Fibroblast of skin of right biceps (primary cell): ENCODE results near the gene HSPA1A.
"Not testable (repeated sequence)": the region's sequence is repeated elsewhere in the genome, so short reads cannot be mapped to it uniquely, and the experiment has no call there.

Experiments
- DNase-seq: peaks from one replicate; pipeline ENCODE4 v3.0.0-alpha.2; 2013

Gene HSPA1A

DNA sequence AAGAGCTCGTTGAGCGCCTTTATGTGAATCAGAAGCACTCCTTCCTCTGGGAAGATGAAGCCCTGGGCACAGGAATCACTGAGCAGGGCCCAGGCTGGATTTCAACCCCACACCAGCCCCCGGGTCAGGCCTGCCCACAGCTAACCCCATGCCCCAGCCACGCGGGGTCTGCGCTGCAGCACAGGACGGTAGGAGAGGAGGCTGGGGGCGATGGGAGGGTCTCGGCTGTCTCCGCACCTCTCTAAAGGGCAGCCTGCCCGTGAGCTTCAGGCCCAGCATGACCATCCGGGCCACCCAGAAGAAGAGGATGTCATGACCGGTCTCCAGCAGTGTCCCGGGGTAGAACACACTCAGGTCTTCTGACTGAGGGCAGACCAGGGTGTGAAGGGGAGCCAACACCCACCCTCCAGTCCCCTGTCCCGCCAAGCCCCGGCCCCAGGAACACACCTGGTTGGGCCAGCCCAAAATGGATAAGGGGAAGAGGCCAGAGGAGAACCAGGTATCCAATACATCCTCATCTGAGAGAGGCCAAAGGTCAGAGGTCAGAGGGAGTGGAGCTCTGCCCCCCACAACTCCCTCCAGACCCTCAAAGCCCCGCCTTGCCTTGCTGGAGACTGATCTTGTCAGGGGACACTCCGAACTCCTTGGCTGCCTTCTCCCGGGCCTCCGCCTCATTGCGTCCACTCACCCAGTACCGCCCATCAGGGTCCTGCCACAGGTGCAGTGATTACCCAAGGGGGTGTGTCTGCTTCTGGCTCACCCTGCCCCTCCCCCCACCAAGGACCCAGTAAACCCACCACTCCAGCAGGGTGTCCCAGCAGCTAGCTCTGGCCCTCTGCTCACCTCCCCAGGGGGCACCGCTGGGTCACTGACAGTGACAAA, 33.9 kb upstream of the HSPA1A start:
- DNase-seq, result no peak

DNA sequence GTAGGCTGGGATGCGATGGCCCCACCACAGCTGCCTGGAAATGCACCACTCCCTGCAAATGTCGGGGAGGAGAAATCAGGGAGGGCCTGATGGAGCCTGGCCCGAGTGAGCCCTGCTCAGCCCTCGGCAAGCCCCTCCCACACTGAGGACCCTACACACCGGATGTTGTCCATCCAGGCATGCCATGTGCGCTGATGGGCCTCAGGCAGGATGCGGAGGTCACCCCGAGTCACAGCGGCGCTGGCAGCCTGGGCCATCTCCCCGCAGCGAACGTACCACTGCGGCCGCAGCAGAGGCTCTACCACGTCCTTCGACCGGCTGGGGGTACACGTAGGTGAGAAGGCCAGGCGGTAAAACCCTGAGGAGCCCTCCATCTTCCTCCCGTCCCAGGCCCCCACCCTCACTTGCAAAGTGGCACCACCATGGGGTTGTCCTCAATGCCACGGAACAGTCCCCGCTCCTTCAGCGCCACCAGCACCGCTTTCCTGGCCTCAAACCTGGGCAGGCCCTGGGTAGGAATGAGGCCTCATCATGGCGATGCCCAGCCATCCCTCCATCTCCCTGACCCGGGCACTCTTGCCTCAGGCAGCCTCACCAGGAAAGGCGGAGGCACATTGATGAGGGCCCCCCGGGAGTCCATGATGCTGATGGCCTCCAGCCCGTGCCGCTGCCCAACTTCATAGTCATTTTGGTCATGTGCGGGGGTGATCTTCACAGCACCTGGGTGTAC, 33.1 kb upstream of the HSPA1A start:
- DNase-seq, result no peak

DNA sequence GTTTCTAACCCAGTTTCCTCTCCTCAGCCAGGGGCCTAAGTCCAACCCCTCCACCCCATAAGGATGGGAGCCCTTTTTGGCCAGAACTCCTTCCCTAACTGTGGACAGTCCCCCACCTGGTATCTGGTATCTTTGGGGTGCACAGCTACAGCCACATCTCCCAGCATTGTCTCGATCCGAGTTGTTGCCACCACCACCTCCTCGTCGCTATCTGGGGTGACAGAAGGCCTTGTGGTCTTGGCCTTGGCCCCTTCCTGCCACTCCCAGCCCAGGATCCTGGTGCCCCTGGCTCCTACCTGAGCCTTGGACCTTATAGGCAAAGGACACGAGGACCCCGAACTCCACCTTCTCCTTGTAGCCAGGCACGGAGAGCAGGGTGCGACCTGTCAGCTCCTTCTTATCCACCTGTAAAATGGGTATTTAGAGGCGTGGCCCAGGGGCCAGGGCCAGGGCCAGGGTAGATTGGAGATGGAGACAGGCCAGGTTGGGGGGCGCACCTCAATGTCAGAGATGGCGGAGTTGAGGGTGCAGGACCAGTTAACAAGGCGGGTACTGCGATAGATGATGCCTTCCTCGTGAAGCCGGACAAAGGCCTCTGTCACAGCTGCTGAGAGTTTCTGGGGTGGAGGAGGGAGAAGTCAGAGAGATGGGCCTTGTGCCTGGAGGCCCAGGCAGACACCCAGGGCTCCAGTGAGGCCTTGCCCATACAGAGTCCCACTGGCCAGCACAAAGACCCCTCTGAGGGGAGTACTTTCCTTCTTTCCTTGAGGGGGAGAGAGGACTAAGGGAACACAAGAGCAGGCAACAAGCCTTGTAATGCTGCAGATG, 31.0 kb upstream of the HSPA1A start:
- no peak for DNase-seq

DNA sequence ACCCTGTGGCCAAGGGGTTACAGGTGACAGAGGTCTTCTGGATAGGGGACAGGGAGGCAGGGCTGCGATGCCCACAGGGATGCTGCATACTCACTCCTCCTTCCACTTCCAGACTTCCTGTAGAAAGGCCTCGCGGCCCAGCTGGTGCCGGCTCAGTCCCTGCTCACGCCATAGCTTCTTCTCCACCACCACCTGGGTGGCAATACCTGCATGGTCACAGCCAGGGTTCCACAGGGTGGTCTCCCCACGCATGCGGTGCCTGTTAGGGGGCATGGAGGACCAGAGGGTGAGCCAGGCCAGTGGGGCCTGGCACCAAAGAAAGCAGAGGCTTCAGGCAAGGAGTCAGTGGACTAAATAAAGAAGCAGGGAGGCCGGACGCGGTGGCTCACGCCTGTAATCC, 29.9 kb upstream of the HSPA1A start:
- DNase-seq, result no peak

DNA sequence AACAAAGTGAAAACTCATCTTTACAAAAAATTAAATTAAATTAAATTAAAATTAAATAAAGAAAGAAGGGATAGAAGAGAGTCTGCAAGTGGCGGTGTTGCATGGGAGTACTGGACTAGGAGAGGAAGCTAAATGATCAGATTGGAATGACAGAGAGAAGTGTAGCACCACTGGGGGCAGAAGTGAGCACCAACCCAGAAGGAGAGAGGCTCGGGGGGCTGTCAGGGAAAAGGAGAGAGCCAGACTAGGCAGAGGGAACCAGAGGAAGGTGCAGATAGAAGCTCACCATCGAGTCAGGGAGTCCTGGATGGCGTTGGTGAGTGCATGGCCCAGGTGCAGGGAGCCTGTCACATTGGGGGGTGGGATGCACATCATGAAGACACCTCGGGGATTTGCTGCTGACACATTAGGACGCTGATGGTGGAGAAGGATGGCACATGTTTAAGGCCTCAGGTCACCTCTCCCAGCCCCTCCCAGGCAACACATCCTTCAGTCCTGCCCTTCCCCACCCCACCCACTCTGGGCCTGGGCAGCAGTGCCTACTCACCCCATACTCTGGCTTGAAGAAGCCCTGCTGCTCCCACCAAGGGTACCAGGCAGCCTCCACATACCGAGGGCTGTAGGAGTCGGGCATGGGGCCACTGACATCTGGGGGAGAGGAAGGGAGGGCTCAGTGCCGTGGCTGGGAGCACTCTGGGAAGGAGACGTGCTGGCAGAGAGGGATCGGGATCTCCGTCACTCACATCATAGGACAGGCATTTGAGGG, 23.8 kb upstream of the HSPA1A start:
- peak; percentile 55 for DNase-seq

DNA sequence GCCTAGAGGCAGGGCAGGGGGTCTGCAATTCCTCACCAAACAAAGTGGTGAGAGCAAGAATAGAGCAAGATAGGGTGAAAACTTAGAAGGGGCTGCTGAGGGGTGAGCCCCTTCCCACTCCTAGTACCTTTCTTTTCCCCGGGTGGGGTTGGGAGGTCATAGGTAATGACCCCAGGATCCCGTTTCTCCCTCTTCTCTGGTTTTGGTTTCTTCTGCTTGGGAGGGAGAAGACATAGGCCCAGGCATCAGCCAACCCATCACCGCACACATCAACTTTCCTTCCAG, 23.3 kb upstream of the HSPA1A start:
- DNase-seq, result no peak

DNA sequence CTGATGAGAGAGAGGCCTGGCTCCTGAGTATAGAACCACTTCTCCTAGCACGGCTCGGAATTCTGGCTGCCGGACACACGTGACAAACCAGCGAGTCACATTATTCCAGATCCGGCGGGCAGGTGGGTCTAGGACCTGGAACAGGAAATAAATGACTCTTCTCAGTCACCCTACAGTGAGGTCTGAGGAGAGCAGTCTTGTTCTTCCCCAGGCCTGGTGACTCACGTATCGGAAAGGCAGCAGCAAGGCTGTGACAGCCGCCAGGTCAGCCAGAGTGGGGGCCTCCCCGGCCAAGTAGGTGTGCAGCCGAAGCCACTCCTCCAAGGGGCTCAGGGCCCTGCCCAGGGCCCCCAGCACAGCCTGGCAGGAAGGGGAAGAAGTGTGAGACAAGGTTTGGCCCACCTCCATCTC, 22.6 kb upstream of the HSPA1A start:
- peak; percentile 53 for DNase-seq

DNA sequence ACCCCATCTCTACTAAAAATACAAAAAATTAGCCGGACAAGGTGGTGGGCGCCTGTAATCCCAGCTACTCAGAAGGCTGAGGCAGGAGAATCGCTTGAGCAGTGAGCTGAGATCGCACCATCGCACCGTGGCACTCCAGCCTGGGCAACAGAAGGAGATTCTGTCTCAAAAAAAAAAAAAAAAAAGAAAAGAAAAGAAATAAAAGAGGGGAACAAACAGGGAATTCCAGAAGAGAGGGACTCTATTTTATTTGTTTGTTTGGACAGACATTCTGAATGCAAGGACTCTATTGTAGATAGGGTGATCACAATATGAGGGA, 21.5 kb upstream of the HSPA1A start:
- DNase-seq, result not testable (repeated sequence)

DNA sequence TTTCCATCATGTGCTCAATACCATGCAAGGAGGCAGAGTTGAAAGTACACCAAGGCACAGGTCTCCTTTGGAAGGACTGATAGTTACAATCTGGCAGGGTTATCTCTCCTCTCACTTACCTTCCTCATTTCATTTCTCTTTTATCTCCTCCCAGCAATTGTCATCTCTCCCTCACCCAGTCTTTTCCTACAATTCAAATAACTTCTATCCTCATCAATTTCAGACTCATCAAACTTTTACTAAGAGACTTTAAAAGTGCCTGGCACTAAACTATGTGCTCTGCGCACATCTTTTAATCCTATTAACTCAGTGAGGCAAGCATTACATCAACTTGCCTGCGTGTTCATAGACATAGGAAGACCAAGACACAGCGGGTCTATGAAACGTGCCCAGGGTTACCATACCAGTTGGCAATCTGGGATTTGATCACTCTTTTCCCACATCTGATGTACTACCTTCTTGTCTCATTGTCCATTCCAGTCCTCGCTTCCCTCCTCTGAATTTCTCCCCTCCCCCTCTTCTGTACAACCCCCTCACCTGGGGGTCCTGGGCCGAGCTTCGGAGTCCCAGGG, 21.0 kb upstream of the HSPA1A start:
- peak; percentile 44 for DNase-seq

DNA sequence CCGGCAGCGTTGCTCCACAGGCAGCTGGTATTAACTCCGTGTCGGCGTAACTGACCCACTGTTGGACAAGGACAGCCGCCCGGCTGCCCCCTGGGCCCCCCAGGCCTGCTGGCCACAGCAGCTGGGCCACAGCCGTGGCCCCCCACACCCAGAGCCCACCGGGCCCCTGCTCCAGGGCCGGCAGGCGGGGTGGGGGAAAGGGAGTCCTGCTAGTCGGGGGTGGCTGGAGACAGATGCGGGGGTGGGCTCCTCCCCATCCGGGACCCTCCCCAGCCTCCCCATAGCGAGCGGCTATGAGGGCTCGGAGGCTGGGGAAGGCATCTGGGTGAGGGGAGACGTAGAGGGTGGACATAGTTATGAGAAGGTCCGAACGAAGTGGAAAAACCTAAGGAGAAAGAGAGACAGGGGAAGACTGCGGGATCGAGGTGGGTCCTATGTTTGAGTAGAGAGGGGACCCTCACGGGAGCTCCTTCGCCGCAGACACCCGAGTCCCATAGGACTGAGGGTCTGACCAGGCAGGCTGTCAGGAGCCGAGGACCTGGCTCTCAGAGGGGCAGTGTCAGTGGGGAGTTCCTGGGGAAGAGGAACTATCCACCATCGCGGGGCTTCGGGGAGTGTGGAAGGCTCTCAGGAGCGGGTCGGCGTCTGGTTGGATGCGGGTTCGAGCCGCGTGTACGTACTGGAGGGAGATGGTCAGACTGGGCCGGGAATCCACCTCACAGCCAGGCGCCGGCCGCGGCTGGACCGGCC, 20.3 kb upstream of the HSPA1A start:
- no peak for DNase-seq

DNA sequence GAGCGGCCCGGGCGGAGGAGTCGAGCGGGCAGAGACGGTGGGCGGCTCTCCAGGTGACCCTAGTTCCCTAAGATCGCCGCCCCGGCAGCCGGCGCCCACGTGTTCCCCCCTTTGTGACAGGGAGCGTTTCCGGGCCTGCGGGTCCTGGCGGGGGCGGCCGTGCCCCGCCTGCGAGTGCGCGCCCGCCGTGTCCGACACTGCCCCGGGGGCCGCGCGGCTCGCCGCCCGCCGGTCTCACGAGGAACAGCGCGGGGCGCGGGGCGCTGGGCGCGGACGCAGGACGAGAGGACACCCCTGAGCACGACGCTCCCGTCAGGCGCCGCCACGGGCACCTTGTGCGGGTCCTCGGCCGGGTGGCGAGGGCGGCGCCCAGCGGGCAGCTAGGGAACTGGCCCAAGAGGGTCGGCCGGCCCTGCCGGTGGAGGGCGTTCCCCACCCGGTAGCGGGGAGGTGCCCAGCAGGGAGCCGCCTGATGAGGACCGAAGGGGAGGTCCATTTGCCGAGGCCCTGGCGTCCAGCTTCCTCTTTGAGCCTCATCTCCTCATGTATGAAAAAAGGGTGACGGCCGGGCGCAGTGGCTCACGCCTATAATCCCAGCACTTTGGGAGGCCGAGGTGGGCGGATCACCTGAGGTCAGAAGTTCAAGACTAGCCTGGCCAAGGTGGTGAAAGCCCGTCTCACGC, 19.6 kb upstream of the HSPA1A start, which contains the start of gene VARS1:
TSS of gene VARS1 (minus strand) at position 137 of the 683 bp plus-strand sequence. CDS start 535 bp downstream, outside the sequence.
- DNase-seq, result peak; percentile 89

DNA sequence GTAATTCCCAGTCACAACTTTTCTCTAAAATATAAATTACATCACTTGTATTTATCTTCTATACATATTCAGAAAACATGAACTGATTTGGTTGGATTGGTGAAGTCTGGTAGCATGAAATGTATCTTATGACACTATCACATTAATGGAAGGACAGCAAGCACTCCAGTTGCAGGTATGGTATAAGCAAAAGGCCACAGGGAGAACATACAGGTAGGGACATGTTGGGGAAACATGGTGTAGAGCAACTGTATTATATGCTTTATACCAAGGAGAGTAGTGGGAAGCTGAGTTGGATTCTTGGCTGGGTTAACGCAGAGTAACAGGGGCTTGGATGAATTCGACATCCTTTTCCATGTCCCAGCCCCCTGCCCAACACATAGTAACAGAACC, 18.4 kb upstream of the HSPA1A start:
- no peak for DNase-seq

DNA sequence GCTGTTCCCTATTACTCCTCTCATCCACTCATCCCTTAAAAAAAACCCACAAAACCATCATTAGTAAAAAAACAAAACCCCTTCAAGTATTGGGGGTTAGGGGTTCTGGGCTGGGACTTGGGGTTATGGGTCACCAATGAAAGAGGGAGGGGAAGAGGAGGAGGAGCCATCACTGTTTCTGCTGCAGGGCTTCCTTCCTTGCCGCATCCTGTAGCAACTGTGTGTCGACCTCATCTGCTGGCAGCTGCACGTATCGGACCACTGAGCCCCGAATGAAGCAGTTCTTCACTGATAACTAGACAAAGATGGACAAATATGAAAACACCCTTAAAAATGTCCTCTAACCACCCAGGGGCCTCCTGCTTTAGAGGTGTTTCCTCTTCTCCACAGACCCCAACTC, 17.8 kb upstream of the HSPA1A start:
- no peak for DNase-seq

DNA sequence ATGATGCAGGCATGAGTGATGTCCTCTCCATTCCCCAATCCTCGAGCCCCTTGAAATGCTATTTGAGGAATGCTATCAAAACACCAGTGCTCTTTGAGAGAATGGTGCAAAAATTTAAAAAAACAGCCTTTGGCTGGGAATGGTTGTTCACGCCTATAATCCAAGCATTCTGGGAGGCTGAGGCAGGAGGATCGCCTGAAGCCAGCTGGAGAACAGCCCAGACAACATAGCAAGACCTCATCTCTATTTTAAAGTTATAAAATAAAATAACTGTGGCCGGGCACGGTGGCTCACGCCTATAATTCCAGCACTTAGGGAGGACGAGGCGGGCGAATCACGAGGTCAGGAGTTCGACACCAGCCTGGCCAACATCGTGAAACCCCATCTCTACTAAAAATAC, 15.6 kb upstream of the HSPA1A start:
- peak; percentile 28 for DNase-seq

DNA sequence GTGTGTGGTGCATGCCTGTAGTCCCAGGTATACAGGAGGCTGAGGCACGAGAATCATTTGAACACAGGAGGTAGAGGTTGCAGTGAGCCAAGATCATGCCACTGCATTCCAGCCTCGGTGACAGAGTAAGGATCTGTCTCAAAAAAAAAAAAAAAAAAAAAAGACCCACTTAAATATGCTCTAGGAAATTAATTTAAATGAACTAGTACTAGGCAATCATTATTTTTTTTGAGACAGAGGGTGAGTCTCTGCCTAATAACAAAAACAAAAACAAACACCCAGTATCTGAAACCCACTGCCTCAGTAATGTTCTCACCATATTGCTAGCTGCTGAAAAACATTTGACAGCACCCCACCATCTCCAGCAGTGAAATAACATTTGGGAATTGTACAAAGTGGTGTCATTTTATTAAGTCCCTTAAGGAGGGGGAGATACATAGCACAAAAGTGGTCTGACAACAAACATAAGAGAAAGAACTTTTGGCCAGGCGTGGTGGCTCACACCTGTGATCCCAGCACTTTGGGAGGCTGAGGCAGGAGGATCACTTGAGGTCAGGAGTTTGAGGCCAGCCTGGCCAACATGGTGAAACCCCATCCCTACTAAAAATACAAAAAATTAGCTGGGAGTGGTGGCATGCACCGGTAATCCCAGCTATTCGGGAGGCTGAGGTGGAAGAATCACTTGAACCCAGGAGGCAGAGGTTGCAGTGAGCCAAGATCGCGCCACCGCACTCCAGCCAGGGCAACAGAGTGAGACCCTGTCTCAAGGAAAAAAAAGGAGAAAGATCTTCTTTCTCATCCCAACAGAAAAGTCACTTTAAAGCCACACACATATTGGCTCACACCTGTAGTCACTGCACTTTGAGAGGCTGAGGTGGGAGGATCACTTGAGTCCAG, 14.1 kb upstream of the HSPA1A start:
- DNase-seq, result not testable (repeated sequence)

DNA sequence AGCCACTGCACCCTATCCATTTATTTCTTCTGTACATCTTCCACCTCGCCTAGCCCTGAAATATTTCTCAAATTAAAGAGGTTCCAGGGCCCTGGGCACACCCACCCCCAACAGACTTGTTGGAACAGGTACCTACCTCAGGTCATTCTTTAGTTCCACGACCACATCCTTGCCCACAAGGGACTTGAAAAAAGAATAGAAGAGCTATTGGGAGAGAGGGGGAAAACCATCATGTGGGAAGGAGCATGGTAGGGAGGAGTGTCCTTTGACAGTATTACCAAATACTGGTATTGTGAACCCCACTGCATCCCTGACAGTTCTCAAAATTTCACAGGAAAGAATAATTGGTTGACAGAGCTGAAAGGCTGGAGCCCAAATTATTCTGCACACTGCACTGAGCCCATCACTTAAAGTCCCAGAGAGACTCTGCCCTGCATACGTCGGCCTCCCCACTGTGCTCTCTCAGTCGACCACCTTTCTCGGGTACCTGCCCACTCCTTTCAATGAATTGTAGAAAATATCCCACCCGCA, 9.3 kb upstream of the HSPA1A start:
- DNase-seq, result no peak

DNA sequence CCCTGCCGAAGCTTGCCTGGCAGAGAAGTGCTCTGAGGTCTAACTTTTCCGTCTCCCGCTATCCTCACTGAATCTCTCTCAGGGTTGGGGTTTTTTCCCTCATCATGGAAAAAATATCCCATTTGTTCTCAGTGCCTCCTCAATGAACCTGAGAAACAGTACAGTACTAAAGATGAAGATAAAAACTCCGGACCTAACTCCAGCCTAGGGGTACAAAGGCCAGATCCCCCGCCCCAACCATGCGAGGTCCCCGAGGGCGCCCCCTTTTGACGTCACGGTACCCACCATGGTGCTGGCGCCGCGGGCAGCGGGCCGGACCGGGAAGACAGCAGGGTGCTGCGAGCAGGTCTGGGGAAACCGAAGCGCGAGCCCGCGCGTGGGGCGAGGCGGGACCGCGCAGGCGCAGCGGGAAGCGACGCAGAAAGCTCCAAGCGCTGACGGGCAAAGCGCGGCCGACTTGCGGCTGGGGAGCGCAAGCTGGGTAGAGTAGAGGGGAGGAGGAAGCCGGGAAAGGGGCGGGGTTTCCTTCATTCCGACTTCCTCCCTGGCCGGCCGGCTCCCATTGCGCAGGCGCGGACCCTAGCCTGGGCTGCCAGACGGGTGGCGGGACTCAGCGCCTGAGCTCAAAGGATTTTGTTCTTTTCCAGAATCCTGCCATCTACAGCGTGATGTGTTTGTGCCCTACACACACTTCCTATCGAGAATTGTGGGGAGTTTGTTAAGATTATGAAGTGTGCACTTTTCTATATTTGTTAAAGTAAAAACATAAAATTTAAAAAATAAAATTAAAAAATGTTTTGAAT, 8.7 kb upstream of the HSPA1A start, which contains the start of gene LSM2:
TSS of gene LSM2 (minus strand) at position 497 of the 803 bp plus-strand sequence. CDS start at position 288, 209 bp downstream.
- DNase-seq, result peak; percentile 96

DNA sequence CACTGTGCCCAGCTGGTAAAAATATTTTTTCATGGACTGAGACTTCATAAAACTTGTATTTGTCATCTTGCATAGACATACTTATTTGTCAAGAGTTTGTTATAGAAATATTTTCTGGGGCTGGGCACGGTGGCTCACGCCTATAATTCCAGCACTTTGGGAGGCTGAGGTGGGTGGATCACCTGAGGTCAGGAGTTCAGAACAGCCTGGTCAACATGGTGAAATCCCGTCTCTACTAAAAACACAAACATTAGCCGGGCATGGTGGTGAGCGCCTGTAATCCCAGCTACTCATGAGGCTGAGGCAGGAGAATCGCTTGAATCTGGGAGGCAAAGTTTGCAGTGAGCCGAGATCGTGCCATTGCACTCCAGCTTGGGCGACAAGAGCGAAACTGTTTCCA, 6.7 kb upstream of the HSPA1A start:
- DNase-seq, result not testable (repeated sequence)

DNA sequence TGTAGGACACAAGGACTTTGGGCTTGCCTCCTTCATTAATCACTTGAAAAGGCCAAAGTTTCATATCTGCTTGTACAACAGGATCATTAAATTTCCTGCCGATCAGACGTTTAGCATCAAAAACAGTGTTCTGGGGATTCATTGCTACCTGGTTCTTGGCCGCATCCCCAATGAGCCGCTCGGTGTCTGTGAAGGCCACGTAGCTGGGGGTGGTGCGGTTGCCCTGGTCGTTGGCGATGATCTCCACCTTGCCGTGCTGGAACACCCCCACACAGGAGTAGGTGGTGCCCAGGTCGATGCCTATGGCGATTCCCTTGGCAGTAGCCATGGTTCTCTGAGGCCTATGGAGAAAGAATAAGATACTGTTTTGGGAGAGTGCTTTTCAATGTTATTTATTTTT, 3.7 kb upstream of the HSPA1A start:
- no peak for DNase-seq
